Central memory CD4-positive, alpha-beta T cell (primary cell): ENCODE measurements around the gene KLF13.
A peak's percentile ranks its signal among the peaks of the same experiment; 100 is the strongest.

Experiments
- DNase-seq: peaks from one replicate; pipeline ENCODE4 v3.0.0; 2022

Gene KLF13

GRCh38 chr15:31317421-31318327 is 9.0 kb upstream of the KLF13 start:
- no peak for DNase-seq

GRCh38 chr15:31318429-31318828 is 8.2 kb upstream of the KLF13 start:
- no peak for DNase-seq

- no peak for DNase-seq
Measured at GRCh38 chr15:31320022-31320421, 6.6 kb upstream of the KLF13 start.

GRCh38 chr15:31321418-31321817 is 5.2 kb upstream of the KLF13 start:
- DNase-seq = no peak

- DNase-seq = no peak
Measured at GRCh38 chr15:31322504-31322903, 4.1 kb upstream of the KLF13 start.

GRCh38 chr15:31323627-31324026 is 3.0 kb upstream of the KLF13 start:
- no peak for DNase-seq

- no peak for DNase-seq
Measured at GRCh38 chr15:31324186-31324585, 2.4 kb upstream of the KLF13 start.

GRCh38 chr15:31324806-31325594 is 1.6 kb upstream of the KLF13 start:
- DNase-seq = no peak

- DNase-seq = no peak
Measured at GRCh38 chr15:31325595-31326155, 960 bp upstream of the KLF13 start.

GRCh38 chr15:31326875-31327668 is 437 bp downstream of the KLF13 start:
- DNase-seq = no peak

GRCh38 chr15:31327669-31328427 is 1.2 kb downstream of the KLF13 start:
- peak; percentile 87 for DNase-seq

GRCh38 chr15:31328428-31328968 is 1.9 kb downstream of the KLF13 start:
- peak; percentile 78 for DNase-seq

GRCh38 chr15:31328969-31329639 is 2.5 kb downstream of the KLF13 start:
- no peak for DNase-seq

- DNase-seq = no peak
Measured at GRCh38 chr15:31329640-31330010, 3.0 kb downstream of the KLF13 start.

GRCh38 chr15:31330111-31330785 is 3.6 kb downstream of the KLF13 start:
- no peak for DNase-seq

- no peak for DNase-seq
Measured at GRCh38 chr15:31330836-31331235, 4.2 kb downstream of the KLF13 start.

GRCh38 chr15:31331389-31331788 is 4.8 kb downstream of the KLF13 start:
- no peak for DNase-seq

GRCh38 chr15:31332020-31332680 is 5.5 kb downstream of the KLF13 start:
- DNase-seq = no peak

GRCh38 chr15:31332681-31333071 is 6.0 kb downstream of the KLF13 start:
- no peak for DNase-seq

- DNase-seq = no peak
Measured at GRCh38 chr15:31333119-31333518, 6.5 kb downstream of the KLF13 start.
